Measurements from ENCODE around the gene TM4SF20. TPM values are rescaled to one million over a fixed set of nuclear protein-coding genes. Genes with fewer than 3 reads are reported as not detected.

TM4SF20 gene
- total RNA-seq, 2 experiments from 2014 or later: not detected

DNA sequence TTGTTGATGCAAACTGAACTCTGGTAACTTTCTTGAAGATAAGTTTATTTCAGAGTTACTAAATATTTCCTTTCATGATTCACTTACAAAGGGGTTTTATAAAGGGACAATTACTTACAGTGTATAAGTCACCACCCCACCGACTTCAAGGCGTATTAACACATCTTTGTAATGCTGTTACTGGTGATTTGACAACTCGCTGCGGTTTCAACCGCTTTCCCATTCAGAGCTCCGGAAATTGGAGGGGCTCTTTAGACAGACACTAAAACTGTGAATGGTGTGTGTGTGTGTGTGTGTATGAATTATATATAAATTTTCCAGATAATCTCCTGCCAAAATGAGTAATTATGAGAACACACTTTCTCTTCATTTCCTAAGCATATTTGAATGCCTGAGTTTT lies 4.9 kb downstream of the TM4SF20 start:
- Histone ChIP-seq H4K20me1 (ENCODE audit: insufficient read depth, low read length) (no peaks in the 10 kb centered on the region), H2AFZ (ENCODE audit: low read length) (no peak overlapping the region), H3K4me3 (ENCODE audit: low read depth, low read length, poor library complexity, severe bottlenecking) (no peak overlapping the region), H3K27ac (ENCODE audit: low read depth, low read length, poor library complexity, severe bottlenecking) (no peak overlapping the region), H3K4me1 (ENCODE audit: insufficient read depth, low read length, poor library complexity, severe bottlenecking) (no peaks in the 10 kb centered on the region), H3K4me2 (ENCODE audit: low read length) (no peak overlapping the region), H3K9me3 (ENCODE audit: low read length) (no peaks in the 10 kb centered on the region), H3K36me3 (ENCODE audit: insufficient read depth, low read length) (no peaks in the 10 kb centered on the region), H3K9me2 (ENCODE audit: insufficient read depth, low read length) (no peaks in the 10 kb centered on the region), H3K79me2 (ENCODE audit: insufficient read depth, low read depth, low read length) (no peaks in the 10 kb centered on the region)
- DNase-seq (ENCODE audit: low spot score): no peak
- ChIA-PET POLR2A (interaction anchor here (0.6 to 0.7 kb wide), 4 partner anchors 18 to 316 kb away, joined by 3 to 9 read pairs (median 3); no protein-coding TSS in a partner anchor), CTCF (ENCODE audit: unreplicated experiment) (no interaction called here)
- BruUV-seq (replicated peaks): no TSS peak
- intact Hi-C loops (cut with micrococcal nuclease; ENCODE audit: unreplicated experiment): no loop called here
- TF ChIP-seq EZH2phosphoT487 (IDR thresholded peaks at IDR 0.05; ENCODE audit: borderline replicate concordance, low read depth, low read length): no peak
- TF ChIP-seq, protein P1, sequence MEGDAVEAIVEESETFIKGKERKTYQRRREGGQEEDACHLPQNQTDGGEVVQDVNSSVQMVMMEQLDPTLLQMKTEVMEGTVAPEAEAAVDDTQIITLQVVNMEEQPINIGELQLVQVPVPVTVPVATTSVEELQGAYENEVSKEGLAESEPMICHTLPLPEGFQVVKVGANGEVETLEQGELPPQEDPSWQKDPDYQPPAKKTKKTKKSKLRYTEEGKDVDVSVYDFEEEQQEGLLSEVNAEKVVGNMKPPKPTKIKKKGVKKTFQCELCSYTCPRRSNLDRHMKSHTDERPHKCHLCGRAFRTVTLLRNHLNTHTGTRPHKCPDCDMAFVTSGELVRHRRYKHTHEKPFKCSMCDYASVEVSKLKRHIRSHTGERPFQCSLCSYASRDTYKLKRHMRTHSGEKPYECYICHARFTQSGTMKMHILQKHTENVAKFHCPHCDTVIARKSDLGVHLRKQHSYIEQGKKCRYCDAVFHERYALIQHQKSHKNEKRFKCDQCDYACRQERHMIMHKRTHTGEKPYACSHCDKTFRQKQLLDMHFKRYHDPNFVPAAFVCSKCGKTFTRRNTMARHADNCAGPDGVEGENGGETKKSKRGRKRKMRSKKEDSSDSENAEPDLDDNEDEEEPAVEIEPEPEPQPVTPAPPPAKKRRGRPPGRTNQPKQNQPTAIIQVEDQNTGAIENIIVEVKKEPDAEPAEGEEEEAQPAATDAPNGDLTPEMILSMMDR (conservative IDR thresholded peaks at IDR 0.05; ENCODE audit: low read length): no peak

DNA sequence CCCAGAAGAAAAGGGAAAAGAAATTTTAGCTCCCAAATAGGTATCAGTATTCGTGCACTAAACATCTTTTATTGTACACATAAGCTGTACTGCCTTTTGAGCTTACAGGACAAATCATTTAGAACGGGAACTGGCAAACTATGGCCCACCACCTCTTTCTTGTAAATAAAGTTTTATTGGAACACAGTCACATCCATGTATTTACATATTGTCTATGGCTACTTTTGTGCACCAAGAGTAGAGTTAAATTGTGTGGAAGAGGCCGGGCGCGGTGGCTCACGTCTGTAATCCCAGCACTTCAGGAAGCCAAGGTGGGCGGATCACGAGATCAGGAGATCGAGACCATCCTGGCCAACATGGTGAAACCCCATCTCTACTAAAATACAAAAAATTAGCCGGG lies 5.7 kb downstream of the TM4SF20 start:
- no peak for TF ChIP-seq EZH2phosphoT487 (IDR thresholded peaks at IDR 0.05; ENCODE audit: borderline replicate concordance, low read depth, low read length)
- TF ChIP-seq, protein P1 (conservative IDR thresholded peaks at IDR 0.05; ENCODE audit: low read length): no peak
- POLR2A ChIA-PET: interaction anchor here (0.6 to 0.7 kb wide), 2 partner anchors 25 to 306 kb away, joined by 7 to 9 read pairs; no protein-coding TSS in a partner anchor
- no peaks in the 10 kb centered on the region for H3K9me3 ChIP-seq (ENCODE audit: low read length)
- H3K36me3 ChIP-seq (ENCODE audit: insufficient read depth, low read length): no peaks in the 10 kb centered on the region
- intact Hi-C loops (cut with micrococcal nuclease; ENCODE audit: unreplicated experiment): no loop called here
- H3K9me2 ChIP-seq (ENCODE audit: insufficient read depth, low read length): no peaks in the 10 kb centered on the region
- no peaks in the 10 kb centered on the region for H4K20me1 ChIP-seq (ENCODE audit: insufficient read depth, low read length)
- H3K79me2 ChIP-seq (ENCODE audit: insufficient read depth, low read depth, low read length): no peaks in the 10 kb centered on the region
- no TSS peak for BruUV-seq (replicated peaks)
- CTCF ChIA-PET (ENCODE audit: unreplicated experiment): no interaction called here
- H3K27ac ChIP-seq (ENCODE audit: low read depth, low read length, poor library complexity, severe bottlenecking): no peak overlapping the region
- no peak overlapping the region for H3K4me3 ChIP-seq (ENCODE audit: low read depth, low read length, poor library complexity, severe bottlenecking)
- no peak for DNase-seq (ENCODE audit: low spot score)
- H3K4me1 ChIP-seq (ENCODE audit: insufficient read depth, low read length, poor library complexity, severe bottlenecking): no peaks in the 10 kb centered on the region
- no peak overlapping the region for H3K4me2 ChIP-seq (ENCODE audit: low read length)
- no peak overlapping the region for H2AFZ ChIP-seq (ENCODE audit: low read length)

DNA sequence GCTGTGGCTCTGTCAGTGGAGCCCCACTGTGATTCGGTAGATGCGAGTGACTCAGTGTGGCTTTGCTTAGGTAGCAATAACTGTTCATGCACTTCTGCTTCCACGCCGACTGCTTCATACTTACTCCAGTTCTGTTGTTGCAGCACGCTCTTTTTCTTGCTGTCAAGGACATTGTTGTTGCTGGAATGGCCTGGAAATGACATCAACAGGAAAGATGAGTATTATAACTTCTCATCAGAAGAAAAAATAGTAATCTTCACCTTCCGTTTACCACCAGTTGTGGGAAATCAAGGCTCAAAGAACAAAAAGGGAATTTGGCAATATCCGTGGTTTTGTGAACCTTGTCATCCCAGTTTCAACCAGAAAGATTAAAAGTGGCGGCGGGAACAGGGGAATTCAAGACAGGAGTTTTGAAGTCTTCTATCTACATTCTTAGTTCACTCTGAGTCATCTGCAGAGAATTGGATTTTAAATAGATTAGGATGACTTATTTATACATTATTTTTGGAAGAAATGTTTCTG lies 8.3 kb downstream of the TM4SF20 start:
- no peaks in the 10 kb centered on the region for H3K4me1 ChIP-seq (ENCODE audit: insufficient read depth, low read length, poor library complexity, severe bottlenecking)
- ChIA-PET POLR2A (no interaction called here), CTCF (ENCODE audit: unreplicated experiment) (no interaction called here)
- H4K20me1 ChIP-seq (ENCODE audit: insufficient read depth, low read length): no peaks in the 10 kb centered on the region
- no peak for TF ChIP-seq EZH2phosphoT487 (IDR thresholded peaks at IDR 0.05; ENCODE audit: borderline replicate concordance, low read depth, low read length)
- TF ChIP-seq, protein P1 (conservative IDR thresholded peaks at IDR 0.05; ENCODE audit: low read length): no peak
- intact Hi-C loops (cut with micrococcal nuclease; ENCODE audit: unreplicated experiment): no loop called here
- no peak overlapping the region for H2AFZ ChIP-seq (ENCODE audit: low read length)
- DNase-seq (ENCODE audit: low spot score): no peak
- no peaks in the 10 kb centered on the region for H3K9me3 ChIP-seq (ENCODE audit: low read length)
- H3K4me2 ChIP-seq (ENCODE audit: low read length): no peak overlapping the region
- no peak overlapping the region for H3K4me3 ChIP-seq (ENCODE audit: low read depth, low read length, poor library complexity, severe bottlenecking)
- no peak overlapping the region for H3K27ac ChIP-seq (ENCODE audit: low read depth, low read length, poor library complexity, severe bottlenecking)
- no peaks in the 10 kb centered on the region for H3K9me2 ChIP-seq (ENCODE audit: insufficient read depth, low read length)
- BruUV-seq (replicated peaks): no TSS peak
- H3K36me3 ChIP-seq (ENCODE audit: insufficient read depth, low read length): no peaks in the 10 kb centered on the region
- no peaks in the 10 kb centered on the region for H3K79me2 ChIP-seq (ENCODE audit: insufficient read depth, low read depth, low read length)

Data from OCI-LY7 (cell line).